HEK293 (cell line): ENCODE measurements around the gene NTSR1.

Experiments used
- CTCF ChIA-PET: fragments of 350-600 bp; formaldehyde crosslinking; extraction: SDS; loops from one replicate; lab custom pipeline; 2021; ENCODE audit warnings: antibody characterized with exemption; lab: Yijun Ruan, JAX
- POLR2A ChIA-PET: fragments of 300-600 bp; formaldehyde crosslinking; extraction: SDS; loops from one replicate; lab custom pipeline; 2020; ENCODE audit warnings: antibody characterized with exemption, inconsistent platforms; lab: Yijun Ruan, JAX
- H3K27ac ChIP-seq: fragments of 200-500 bp; sonication (Bioruptor generic); 2 replicates; pipeline ENCODE4 v1.5.1; 2014; ENCODE audit warnings: low read depth, low read length, control low read depth, inconsistent platforms; ENCODE audit errors: extremely low read depth
- H3K36me3 ChIP-seq, 2 experiments: fragments of 200-500 bp in 1 of 2; sonication (Bioruptor generic) in 1 of 2; 1 replicate in 1 of 2; 2 replicates in 1 of 2; pipeline ENCODE4 v1.5.1; 2014 to 2017; ENCODE audit warnings: inconsistent platforms in 2 of 2, low read length in 2 of 2; ENCODE audit not compliant: control insufficient read depth in 2 of 2, insufficient read depth in 1 of 2
- H3K4me1 ChIP-seq: fragments of 200-500 bp; sonication (Bioruptor generic); 2 replicates; pipeline ENCODE4 v1.5.1; 2014; ENCODE audit warnings: mild to moderate bottlenecking, low read length, inconsistent platforms; ENCODE audit not compliant: control insufficient read depth, insufficient read depth
- H3K4me3 ChIP-seq: 2 replicates; pipeline ENCODE4 v1.5.1; 2011; ENCODE audit warnings: low read depth, mild to moderate bottlenecking, control low read depth, low read length, moderate library complexity
- H3K9me3 ChIP-seq: fragments of 200-500 bp; sonication (Bioruptor generic); 2 replicates; pipeline ENCODE4 v1.5.1; 2014; ENCODE audit warnings: low read depth, low read length, inconsistent platforms; ENCODE audit not compliant: control insufficient read depth, insufficient read depth
- FEZF1 ChIP-seq: fragments of 450-650 bp; formaldehyde crosslinking; IDR thresholded peaks from 2 replicates; pipeline ENCODE4 v1.5.1; 2016; ENCODE audit warnings: missing biosample characterization, missing genetic modification characterization
- GLIS2 ChIP-seq: fragments of 450-650 bp; formaldehyde crosslinking; IDR thresholded peaks from 2 replicates; pipeline ENCODE4 v1.5.1; 2016; ENCODE audit warnings: missing biosample characterization, missing genetic modification characterization
- KLF9 ChIP-seq: fragments of 450-650 bp; formaldehyde crosslinking; IDR thresholded peaks from 2 replicates; pipeline ENCODE4 v1.5.1; 2016; ENCODE audit warnings: missing biosample characterization, missing genetic modification characterization, low read depth
- PRDM10 ChIP-seq: fragments of 450-650 bp; formaldehyde crosslinking; IDR thresholded peaks from 2 replicates; pipeline ENCODE4 v1.5.1; 2016; ENCODE audit warnings: missing biosample characterization, missing genetic modification characterization
- SETDB1 ChIP-seq: IDR thresholded peaks from one replicate; pipeline ENCODE4 v1.6.1; 2017; ENCODE audit warnings: mild to moderate bottlenecking, low read length, moderate library complexity, mixed read lengths; ENCODE audit not compliant: insufficient read length
- TCF7L2 ChIP-seq: IDR thresholded peaks from 2 replicates; pipeline ENCODE4 v1.6.1; 2011; ENCODE audit warnings: low read depth, mild to moderate bottlenecking, inconsistent platforms, low read length, moderate library complexity, borderline replicate concordance
- ZNF274 ChIP-seq, 2 experiments: fragments of 200-500 bp in 1 of 2; fragments of 450-650 bp in 1 of 2; sonication (Bioruptor generic) in 1 of 2; formaldehyde crosslinking in 1 of 2; IDR thresholded peaks; 2 replicates each; pipeline versions ENCODE4 v1.5.1 to v1.6.1; 2014 to 2016; ENCODE audit warnings: borderline replicate concordance in 1 of 2, inconsistent platforms in 1 of 2, low read length in 1 of 2, missing biosample characterization in 1 of 2, missing genetic modification characterization in 1 of 2
- ZNF324 ChIP-seq: fragments of 450-650 bp; formaldehyde crosslinking; IDR thresholded peaks from 2 replicates; pipeline ENCODE4 v1.5.1; 2016; ENCODE audit warnings: missing biosample characterization, missing genetic modification characterization
- ZNF341 ChIP-seq: fragments of 450-650 bp; formaldehyde crosslinking; IDR thresholded peaks from 2 replicates; pipeline ENCODE4; 2016; ENCODE audit warnings: low read depth, missing biosample characterization, missing genetic modification characterization
- ZNF354C ChIP-seq: fragments of 450-650 bp; formaldehyde crosslinking; IDR thresholded peaks from 2 replicates; pipeline ENCODE4 v1.5.1; 2016; ENCODE audit warnings: missing biosample characterization, missing genetic modification characterization, low read depth, borderline replicate concordance
- ZNF521 ChIP-seq: fragments of 450-650 bp; formaldehyde crosslinking; IDR thresholded peaks from 2 replicates; pipeline ENCODE4 v1.5.1; 2017; ENCODE audit warnings: missing biosample characterization, mild to moderate bottlenecking, missing genetic modification characterization
- ZNF639 ChIP-seq: fragments of 450-650 bp; formaldehyde crosslinking; IDR thresholded peaks from 2 replicates; pipeline ENCODE4 v1.5.1; 2016; ENCODE audit warnings: missing biosample characterization, missing genetic modification characterization
- ZNF677 ChIP-seq: fragments of 450-650 bp; IDR thresholded peaks from 2 replicates; pipeline ENCODE4 v1.5.0; 2018; ENCODE audit warnings: missing biosample characterization, mild to moderate bottlenecking, missing genetic modification characterization, moderate library complexity
- ZNF701 ChIP-seq: fragments of 450-650 bp; formaldehyde crosslinking; IDR thresholded peaks from 2 replicates; pipeline ENCODE4 v1.5.1; 2016; ENCODE audit warnings: missing biosample characterization, missing genetic modification characterization
- ZNF830 ChIP-seq: fragments of 450-650 bp; IDR thresholded peaks from 2 replicates; pipeline ENCODE4 v1.5.0; 2018; ENCODE audit warnings: missing biosample characterization, missing genetic modification characterization, low read depth, mild to moderate bottlenecking, moderate library complexity

NTSR1 gene

GRCh38 chr20:62666736-62667529, 41.7 kb upstream of the NTSR1 start:
- CTCF ChIA-PET, result interaction anchor here (0.6 to 5.2 kb wide), 6 partner anchors 16 to 268 kb away, joined by 3 to 38 read pairs (median 4); no protein-coding TSS in a partner anchor
- H3K9me3 ChIP-seq, result no peaks in the 10 kb centered on the region
- peaks cover 0 to 23% of the 10 kb centered on the region in 2 experiments; a peak in 1 of 3 replicates for H3K36me3 ChIP-seq
- POLR2A ChIA-PET, result no interaction called here
- no peaks in the 10 kb centered on the region for H3K4me1 ChIP-seq
- H3K4me3 ChIP-seq, result no peak overlapping the region
- no peak for TF ChIP-seq ZNF521 (tag by site-specific recombination)
- no peak for TF ChIP-seq GLIS2 (tag by site-specific recombination)
- no peak for TF ChIP-seq SETDB1
- no peak for TF ChIP-seq ZNF830 (tag by site-specific recombination)
- TF ChIP-seq ZNF274 (IDR thresholded peaks at IDR 0.05; ENCODE audit: low read length), result no peak
- no peak for TF ChIP-seq ZNF274 (tag by site-specific recombination; IDR thresholded peaks at IDR 0.05; ENCODE audit: borderline replicate concordance)
- TF ChIP-seq, all 188 proteins: peak for 0
- H3K27ac ChIP-seq, result no peak overlapping the region

- Histone ChIP-seq H3K4me3 (no peak overlapping the region), H3K9me3 (no peaks in the 10 kb centered on the region), H3K27ac (no peak overlapping the region), H3K36me3 (peaks cover 0 to 20% of the 10 kb centered on the region in 2 experiments; a peak in 1 of 3 replicates), H3K4me1 (no peaks in the 10 kb centered on the region)
- TF ChIP-seq PRDM10 (tag by site-specific recombination), result peak; percentile 42; the same call in 1 of the 2 replicates
- no peak for TF ChIP-seq FEZF1 (tag by site-specific recombination)
- ChIA-PET POLR2A (interaction anchor here (0.9 kb wide), 1 partner anchor 126 kb away, joined by 5 read pairs; no protein-coding TSS in a partner anchor), CTCF (interaction anchor here (0.6 to 5.2 kb wide), 9 partner anchors 12 to 258 kb away, joined by 3 to 38 read pairs (median 4); no protein-coding TSS in a partner anchor)
These were observed 40.9 kb upstream of the NTSR1 start for GRCh38 chr20:62667530-62668440.

GRCh38 chr20:62668441-62669027, 40.1 kb upstream of the NTSR1 start:
- POLR2A ChIA-PET, result interaction anchor here (0.9 to 1.3 kb wide), 2 partner anchors 123 to 126 kb away, joined by 4 to 5 read pairs; no protein-coding TSS in a partner anchor
- H3K36me3 ChIP-seq, result peaks cover 0 to 20% of the 10 kb centered on the region in 2 experiments; a peak in 1 of 3 replicates
- CTCF ChIA-PET, result interaction anchor here (0.9 to 5.2 kb wide), 9 partner anchors 11 to 140 kb away, joined by 3 to 38 read pairs (median 5); no protein-coding TSS in a partner anchor
- no peaks in the 10 kb centered on the region for H3K9me3 ChIP-seq
- no peak overlapping the region for H3K4me3 ChIP-seq
- no peak overlapping the region for H3K27ac ChIP-seq
- H3K4me1 ChIP-seq, result no peaks in the 10 kb centered on the region
- peak; percentile 61; the same call in 1 of the 2 replicates for TF ChIP-seq ZNF639 (tag by site-specific recombination)
- TF ChIP-seq KLF9 (tag by site-specific recombination), result no peak
- TF ChIP-seq ZNF354C (tag by site-specific recombination), result no peak
- no peak for TF ChIP-seq TCF7L2
- TF ChIP-seq ZNF324, result no peak
- peak; percentile 83 for TF ChIP-seq PRDM10 (tag by site-specific recombination)
- no peak for TF ChIP-seq ZNF701
- TF ChIP-seq ZNF341 (tag by site-specific recombination), result no peak
- TF ChIP-seq ZNF677, result no peak
